ENCODE measurements around the gene SYNE1. TPM values are rescaled to one million over a fixed set of nuclear protein-coding genes. Genes with fewer than 3 reads are reported as not detected.
"Not testable (repeated sequence)": the region's sequence is repeated elsewhere in the genome, so short reads cannot be mapped to it uniquely, and the experiment has no call there.

The SYNE1 gene
- polyA plus RNA-seq, 10 donors = 76.7 to 131 (median 86.4) TPM

DNA sequence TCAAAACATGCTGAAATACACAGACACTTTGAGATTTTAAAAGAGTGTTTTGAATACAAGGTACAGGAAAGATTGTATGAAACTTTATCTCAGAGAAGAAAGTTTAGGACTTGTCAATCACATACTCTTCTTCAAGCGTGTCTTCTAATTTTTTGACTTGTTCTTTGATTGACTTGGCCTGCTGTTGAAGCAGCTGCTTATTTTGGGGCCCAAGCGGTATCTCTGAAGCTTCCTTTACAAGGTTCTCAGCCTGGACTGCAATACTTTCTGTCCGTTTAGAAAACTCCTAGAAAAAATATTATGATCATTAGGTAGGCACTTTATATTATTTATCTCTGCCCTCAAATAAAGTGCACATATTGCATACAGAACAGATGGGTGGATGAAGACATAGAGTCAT lies 201.3 kb downstream of the SYNE1 start:
- no peak for DNase-seq

- DNase-seq = no peak
These were observed 204.4 kb downstream of the SYNE1 start for GRCh38 chr6:152432758-152433157.

GRCh38 chr6:152428126-152428525 lies 209.0 kb downstream of the SYNE1 start:
- DNase-seq = peak in 1 of 3 donors; percentile 2

DNA sequence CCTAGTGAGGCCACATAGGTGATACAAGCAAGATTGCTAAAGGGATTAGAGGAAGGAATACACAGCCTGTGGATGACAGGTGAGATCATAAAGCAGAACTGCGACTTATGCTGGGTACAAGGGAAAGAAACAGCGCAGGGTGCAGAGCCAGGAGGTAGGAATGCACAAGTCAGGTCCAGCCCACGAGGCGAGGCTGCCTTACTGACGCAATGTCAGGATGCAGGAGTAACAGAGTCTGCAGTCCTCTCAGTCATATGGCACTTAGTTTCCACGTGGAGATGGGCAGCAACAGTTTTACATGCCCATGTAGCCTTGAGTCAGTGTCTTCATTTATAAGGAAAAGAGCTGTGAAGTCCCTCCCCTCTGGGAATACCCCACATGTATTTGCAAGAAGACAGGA lies 210.9 kb downstream of the SYNE1 start:
- no peak for DNase-seq

DNA sequence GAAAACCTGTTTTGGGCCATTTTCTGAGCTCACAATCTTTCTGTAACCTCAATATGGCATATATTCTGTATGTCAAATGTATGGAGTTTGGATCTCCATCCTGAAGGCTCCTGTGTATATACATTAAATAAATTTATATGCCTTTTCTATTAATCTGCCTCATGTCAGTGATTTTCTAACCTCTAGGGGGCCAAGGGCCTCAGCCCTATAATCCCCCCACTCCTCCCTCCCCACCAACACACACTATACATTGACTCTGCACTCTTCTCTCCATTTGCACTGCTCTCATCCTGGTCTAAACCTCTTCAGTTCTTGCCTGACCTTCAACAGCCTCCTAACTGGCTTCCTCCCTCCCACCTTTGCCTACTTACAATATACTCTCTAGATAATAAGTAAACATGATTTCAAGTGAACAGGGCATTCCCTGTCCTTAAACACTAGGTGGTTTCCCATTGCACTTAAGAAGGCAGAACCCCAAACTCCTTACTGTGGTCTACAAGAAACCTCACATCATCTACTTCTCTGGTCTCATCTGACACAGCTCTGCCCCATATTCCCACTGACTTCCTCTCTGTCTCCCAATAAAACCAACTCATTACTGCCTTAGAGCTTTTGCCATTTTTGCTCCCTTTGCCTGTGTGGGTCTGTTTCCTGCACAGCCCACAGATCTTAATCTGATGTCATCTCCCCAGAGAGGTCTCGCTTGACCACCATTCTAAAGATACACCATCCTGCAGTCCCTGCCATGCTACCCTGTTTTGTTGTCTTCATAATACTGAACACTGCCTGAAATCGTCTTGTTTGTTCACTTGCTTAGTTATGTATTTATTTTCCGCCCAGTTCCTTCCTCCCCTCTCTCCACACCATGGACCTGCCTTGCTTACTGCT lies 213.7 kb downstream of the SYNE1 start:
- DNase-seq = no peak

- DNase-seq = not testable (repeated sequence)
These were observed 215.7 kb downstream of the SYNE1 start for GRCh38 chr6:152421496-152421895.

DNA sequence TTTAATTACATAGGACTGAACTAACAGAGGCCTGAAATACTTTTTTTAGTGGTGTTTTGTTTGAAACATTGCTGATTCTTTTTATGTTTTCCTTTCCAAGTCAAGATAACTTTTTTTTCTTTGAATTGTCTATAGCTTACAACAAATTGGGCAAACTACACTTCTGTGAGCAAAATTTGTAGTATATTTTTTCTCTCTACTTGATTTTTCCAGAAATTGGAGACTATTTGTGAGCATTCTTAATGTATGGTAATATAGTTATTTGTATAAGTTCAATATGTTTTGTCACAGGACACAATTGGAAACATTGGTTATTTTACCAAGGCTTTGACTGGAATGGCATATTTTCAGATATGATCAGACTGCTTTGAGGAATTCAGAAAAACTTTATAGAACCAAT lies 216.5 kb downstream of the SYNE1 start:
- no peak for DNase-seq

DNA sequence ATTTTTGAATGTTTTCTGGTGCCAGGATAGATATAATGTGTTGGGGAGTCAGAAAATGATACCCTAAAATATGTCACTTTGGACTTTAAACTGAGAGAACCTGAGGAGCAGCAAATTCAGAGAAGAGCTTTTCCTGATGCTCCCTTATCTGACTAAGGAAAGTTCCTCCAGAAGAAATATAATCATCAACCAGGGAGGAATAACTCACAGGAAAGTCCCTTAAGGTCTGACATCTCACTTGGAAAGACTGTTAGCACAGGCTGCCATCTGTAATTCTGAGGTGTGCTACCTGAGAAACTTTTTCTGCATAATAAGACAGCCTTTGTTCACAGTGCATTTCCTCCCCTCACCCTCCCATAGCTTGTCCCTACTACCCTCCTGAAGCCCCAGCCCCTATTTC lies 218.6 kb downstream of the SYNE1 start:
- DNase-seq = no peak

DNA sequence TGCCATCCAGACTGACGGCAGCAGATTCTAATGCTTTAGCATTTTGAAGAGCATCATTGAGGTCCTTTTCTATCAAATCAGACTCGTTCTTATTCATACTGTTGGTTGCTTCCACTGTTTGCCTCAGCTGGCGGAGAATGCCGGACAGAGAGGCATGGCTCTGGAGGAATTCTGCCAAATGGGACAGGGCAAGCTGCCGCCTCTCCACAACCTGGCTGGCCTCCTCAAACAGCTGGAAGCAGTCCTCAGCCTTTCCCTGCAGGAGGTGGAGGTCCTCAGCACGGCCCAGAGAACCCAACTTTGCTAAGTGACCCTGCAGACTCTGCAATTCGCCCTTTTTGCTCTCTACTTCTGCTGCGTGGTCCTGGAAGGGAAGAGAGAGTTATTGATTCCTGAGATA lies 220.5 kb downstream of the SYNE1 start:
- no peak for DNase-seq

GRCh38 chr6:152404936-152405595 lies 232.1 kb downstream of the SYNE1 start:
- no peak for DNase-seq

- no peak for DNase-seq
These were observed 232.9 kb downstream of the SYNE1 start for GRCh38 chr6:152404086-152404857.

DNA sequence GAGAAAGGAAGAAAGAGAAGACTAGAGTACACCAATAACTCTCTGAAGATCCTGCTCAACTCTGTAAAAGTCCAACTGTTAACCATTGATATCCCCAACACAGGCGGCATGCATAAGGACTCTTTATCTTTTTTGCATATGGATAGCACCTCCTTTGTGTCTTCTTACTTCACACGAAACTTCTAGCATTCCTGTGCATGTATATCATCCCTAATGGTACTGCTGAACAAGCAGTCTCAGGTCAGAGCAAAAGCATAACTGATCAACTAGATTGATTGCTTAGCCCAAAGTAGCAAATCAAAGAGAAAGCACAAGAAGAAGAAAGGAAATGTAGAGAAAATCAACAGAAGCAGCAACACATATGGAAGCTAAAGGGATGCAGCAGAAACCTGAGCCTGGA lies 234.4 kb downstream of the SYNE1 start:
- no peak for DNase-seq

GRCh38 chr6:152401978-152402377 lies 235.2 kb downstream of the SYNE1 start:
- no peak for DNase-seq

GRCh38 chr6:152399399-152399798 lies 237.8 kb downstream of the SYNE1 start:
- peak in 2 of 3 donors; percentile 55 to 72 for DNase-seq

DNA sequence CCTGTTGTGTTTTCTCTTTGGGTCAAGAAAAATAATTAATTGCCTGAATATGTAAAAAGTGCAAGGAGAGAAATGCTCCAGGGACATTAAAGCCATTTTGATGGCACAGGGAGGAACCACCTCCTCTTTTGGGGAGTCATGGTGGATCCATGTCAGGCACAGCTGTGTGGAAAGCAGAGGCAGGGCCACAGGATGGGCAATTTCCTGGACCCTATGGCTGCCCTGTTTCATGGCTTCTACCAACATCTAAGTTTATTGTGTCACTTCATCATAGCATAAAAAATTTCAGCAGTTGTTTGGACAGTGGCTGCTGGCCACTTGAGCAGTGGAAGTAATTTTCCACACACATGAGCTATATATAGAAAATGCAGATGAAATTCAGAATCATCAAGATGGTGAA lies 238.2 kb downstream of the SYNE1 start:
- no peak for DNase-seq

DNA sequence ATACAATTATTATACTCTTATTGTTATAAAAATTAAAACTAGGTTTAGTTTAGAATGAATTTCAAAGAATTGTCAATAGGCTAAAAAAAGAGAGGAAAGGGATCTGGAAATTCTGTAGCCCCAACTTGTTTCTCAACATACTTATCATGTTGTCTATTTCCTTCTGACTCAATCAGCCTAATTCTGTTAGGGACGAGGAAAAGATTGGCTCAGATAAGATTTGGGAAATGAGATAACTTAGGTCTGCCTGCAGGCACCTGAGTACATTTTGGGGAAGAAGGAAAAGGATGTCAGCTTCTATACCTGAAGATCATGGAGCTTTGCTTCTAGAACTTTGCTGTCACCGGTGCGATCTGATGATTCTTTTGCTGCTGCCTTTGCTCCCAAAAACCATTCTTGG lies 238.8 kb downstream of the SYNE1 start:
- no peak for DNase-seq

DNA sequence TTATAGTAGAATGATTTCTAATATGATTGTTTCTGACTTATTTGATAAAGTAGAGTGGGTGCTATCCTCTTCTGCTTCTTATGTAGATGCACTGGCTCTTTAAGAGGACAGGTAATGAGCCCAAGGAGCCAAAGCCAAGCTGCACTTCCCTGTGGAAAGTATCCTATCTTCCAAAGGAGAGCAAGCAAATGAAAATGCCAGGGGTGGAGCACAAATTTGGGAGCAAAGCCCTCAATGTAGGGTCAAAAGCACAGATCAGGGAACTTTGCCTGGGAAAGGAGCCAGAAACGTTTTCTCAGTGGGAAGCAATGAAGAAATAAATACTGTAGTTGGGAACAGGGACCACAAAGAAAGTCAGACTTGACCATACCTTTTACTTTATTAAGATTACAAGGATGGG lies 242.9 kb downstream of the SYNE1 start:
- no peak for DNase-seq

GRCh38 chr6:152391179-152391880 lies 245.8 kb downstream of the SYNE1 start:
- DNase-seq = no peak

DNA sequence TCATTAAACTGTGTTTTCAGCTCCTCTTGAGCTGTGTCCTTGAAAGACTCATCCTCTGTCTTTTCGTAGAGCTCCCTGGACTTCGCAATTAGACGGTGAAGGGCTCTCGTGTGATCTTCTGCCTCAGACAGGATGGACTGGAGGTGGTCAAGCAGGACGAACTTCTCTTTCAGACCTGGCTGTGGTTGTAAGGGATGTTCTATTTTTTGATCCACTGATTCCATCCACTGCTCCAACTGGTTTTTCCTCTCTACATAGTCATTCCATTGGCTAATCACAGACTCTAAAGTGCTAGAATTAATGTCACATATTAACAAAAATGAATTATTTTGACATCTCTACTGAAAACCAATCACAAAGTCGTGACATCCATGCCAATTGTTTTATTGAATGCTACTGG lies 250.1 kb downstream of the SYNE1 start:
- no peak for DNase-seq

DNA sequence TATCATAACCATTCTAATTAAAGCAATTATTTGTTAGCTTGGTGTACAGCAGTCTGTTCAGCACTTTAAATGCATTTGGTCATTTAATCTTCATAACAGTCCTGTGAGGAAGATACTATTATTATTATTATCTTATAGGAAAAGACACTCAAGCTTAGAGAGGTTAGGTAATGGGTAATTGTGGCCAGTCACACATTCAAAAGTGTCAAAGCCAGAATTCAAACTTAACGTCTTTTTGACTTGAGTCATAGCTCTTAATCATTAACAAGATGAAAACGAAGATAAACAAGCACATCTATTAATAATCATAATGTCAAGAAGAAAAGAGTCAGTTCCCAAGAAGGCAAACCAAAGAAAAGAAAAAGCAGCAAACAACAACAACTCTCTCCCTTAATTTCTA lies 251.0 kb downstream of the SYNE1 start:
- no peak for DNase-seq

GRCh38 chr6:152380993-152381898 lies 255.9 kb downstream of the SYNE1 start:
- peak; percentile 93 to 97 (median 97) for DNase-seq
